HG02610 (cell line): ENCODE results near the gene MAN2A1.
"Not testable (repeated sequence)": the region's sequence is repeated elsewhere in the genome, so short reads cannot be mapped to it uniquely, and the experiment has no call there.

Source experiments
- ATAC-seq: cut with Tn5 transposase; IDR thresholded peaks from one replicate; pipeline ENCODE4 v1.9.1; 2021; ENCODE audit warnings: mild to moderate bottlenecking, moderate library complexity; ENCODE audit not compliant: unreplicated experiment

The MAN2A1 gene

DNA sequence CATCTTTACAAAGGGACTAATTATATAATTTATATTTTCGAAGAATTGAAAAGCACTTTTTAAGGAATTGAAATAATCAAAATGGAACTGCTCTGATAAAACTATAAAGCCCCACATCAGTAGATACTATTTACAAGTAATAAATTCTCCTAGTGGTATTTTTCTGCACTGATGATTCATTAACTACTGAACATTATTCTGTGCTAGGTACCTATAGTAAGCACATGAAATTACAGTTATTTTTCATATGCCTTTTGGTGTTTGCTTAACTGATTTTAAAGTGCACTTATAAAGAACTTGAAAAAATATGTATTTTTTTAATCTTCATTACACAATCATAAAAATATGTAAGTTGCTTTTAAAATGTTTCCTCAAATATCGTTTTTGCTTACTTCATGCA lies 123.0 kb downstream of the MAN2A1 start:
- no peak for ATAC-seq

DNA sequence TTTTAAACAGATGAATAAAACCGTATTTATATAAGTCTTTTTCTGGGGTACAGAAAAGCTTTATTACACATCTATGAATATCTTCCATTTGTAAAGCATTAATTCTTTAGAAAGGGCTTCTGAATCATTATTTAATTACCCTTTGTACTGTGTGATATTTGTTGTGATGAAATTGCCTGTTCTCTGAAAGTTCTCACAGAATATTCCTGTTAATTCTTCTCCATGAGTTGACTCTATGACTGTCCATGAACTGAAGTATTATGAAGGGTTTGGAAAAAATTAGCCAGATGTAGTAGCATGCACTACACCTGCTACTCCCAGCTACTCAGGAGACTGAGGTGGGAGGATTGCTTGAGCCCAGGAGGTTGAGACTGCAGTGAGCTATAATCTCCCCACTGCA lies 127.0 kb downstream of the MAN2A1 start:
- no peak for ATAC-seq

DNA sequence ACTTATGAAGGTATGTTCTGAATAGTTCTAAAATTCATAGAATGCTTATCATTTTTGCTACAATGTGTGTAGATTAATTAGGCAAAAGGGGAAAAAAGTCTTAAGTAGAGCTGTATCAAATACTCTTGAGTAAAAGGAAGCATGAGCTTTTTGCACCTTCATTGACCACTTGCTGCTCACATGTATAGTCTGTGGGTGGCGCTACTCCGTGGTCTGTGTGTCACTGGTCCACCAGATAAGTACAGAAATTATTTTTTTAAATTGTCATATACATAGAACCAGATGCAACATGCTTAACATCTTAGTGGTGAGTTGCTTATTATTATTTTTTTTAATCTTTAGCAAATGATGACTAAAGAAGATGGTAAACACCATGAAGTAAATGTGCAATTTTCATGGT lies 130.2 kb downstream of the MAN2A1 start:
- no peak for ATAC-seq

DNA sequence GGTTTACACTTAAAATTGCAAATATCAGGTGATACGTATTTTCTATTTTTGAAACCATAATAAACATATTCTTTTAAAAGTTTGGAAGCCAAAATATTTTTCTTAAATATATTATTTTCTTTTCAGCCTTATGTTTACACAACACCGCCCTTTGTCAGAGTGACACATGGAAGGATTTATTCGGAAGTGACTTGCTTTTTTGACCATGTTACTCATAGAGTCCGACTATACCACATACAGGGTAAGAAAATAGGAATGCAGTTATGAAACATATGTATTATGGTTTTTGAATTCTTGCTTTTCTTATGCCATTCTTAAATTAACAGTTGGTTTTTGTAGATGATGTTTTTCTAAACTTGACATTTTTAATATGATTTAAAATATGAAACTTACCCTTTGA lies 133.9 kb downstream of the MAN2A1 start:
- no peak for ATAC-seq

DNA sequence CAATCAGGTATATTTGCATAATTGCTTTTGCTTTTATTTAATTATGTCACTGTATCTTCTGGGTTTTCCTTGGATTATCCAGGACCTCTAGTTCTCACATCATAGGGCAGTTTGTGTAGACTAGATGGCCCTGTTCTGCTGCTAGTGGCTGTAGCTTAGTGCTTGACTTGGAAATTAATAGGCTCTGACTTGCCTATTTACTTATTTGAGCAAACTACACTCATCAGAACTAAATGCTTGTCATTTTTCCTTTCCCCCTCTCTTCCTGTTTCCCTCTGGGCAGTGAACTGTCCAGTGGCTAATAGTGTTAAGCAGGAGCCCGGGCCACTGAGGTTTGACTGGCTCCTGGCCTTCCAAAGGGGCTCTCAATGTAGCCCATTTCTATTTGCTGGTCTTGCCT lies 135.7 kb downstream of the MAN2A1 start:
- ATAC-seq = no peak

DNA sequence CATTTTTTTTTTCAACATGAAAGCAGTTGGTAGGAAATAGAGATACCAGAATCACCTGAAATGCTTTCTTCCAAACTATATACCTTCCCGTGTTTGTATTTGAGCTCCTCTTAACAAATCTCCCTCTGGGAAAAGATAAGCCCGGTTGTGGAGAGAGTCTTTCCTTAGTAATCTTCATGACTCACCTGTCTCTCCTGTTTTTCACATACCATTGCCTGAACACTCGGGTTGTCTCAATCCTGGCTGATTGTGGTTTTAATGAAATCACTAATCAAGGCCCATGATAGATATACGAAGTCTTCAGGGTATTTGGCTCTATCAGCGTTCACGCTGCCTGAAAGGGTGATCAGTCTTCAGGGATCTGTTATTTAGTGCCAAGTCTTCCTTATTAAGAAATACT lies 136.7 kb downstream of the MAN2A1 start:
- ATAC-seq = no peak

DNA sequence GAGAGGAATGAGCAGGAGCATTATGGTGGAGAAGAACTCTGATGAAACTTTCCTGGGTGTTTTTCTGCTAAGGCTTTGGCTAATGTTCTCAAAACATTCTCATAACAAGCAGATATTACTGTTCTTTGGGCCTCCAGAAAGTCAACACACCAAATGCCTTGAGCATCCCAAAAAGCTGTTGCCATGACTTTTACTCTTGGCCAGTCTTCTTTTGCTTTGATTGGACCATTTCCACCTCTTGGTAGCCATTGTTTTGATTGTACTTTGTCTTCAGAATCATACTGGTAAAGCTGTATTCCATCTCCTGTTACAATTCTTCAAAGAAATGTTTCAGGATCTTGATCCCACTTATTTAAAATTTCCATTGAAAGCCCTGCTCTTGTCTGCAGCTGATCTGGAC lies 139.6 kb downstream of the MAN2A1 start:
- ATAC-seq = no peak

DNA sequence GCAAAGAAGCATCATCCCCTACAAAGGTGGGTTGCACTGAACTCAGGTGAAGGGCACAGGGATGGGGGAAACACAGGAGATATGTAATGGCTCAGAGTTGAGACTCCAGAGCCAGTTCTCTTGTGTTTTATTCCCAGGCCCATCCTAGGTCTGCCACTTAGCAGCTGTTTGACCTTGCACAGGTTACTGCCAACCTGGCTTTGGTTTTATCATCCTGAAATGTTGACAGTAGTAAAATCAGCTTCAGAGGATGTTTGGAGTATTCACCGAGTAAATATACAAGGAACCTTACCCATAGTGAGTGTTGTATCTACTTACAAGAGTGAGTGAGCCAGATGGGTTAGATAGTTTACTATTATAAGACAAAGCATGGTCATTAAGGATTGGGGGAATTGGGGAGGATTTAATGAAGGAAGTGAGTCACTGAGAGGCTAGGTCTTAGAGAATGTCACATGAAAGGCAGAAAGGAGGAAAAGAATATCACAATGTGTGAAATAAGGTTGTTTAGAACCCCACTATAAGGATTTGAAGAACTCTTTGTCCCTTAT lies 141.3 kb downstream of the MAN2A1 start:
- ATAC-seq = no peak

DNA sequence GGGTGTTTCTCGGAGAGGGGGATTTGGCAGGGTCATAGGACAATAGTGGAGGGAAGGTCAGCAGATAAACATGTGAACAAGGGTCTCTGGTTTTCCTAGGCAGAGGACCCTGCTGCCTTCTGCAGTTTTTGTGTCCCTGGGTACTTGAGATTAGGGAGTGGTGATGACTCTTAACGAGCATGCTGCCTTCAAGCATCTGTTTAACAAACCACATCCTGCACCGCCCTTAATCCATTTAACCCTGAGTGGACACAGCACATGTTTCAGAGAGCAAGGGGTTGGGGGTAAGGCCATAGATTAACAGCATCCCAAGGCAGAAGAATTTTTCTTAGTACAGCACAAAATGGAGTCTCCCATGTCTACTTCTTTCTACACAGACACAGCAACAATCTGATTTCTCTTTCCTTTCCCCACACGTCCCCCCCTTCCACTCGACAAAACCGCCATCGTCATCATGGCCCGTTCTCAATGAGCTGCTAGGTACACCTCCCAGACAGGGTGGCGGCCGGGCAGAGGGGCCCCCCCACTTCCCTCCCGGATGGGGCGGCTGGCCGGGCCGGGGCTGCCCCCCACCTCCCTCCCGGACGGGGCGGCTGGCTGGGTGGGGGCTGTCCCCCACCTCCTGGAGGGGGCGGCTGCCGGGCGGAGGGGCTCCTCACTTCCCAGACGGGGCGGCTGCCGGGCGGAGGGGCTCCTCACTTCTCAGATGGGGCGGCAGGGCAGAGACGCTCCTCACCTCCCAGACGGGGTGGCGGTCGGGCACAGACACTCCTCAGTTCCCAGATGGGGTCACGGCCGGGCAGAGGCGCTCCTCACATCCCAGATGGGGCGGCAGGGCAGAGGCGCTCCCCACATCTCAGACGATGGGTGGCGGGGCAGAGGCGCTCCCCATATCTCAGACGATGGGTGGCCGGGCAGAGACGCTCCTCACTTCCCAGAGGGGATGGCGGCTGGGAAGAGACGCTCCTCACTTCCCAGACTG lies 142.8 kb downstream of the MAN2A1 start:
- ATAC-seq = not testable (repeated sequence)

DNA sequence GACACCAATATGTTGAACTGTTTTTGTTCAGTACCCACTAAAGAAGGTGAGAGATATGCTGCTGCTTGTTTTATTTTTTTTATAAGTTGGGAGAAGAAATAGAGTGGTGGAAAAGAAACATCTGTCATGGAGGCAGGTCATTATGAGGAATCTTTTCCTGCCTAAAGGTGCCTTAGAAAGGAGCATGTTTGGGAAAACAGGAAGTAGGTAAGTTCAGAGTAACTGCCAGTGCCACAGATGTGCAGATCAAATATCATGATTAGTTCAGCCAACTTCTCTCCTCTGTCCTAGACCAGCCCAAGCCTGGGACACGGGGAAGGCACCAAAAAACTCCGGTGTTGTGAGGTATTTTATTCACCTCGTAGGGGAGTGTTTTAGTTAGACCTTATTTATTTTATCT lies 144.2 kb downstream of the MAN2A1 start:
- no peak for ATAC-seq

DNA sequence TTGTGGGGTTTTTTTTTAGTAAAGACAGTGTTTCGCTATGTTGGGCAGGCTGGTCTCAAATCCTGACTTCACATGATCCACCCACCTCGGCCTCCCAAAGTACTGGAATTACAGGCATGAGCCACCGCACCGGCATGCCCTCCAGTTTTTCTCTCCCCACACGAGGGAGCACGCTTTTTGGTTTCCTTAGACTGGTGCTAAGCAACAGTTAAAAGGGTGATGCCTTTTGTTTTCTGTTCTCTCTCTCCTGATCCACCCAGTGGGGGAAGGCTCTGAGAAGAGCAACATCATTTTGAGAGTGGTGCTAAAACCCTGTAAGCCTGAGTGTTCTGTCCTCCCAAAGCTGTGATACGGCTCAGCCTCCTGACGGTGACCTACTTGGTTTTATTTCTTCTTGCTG lies 146.6 kb downstream of the MAN2A1 start:
- no peak for ATAC-seq

DNA sequence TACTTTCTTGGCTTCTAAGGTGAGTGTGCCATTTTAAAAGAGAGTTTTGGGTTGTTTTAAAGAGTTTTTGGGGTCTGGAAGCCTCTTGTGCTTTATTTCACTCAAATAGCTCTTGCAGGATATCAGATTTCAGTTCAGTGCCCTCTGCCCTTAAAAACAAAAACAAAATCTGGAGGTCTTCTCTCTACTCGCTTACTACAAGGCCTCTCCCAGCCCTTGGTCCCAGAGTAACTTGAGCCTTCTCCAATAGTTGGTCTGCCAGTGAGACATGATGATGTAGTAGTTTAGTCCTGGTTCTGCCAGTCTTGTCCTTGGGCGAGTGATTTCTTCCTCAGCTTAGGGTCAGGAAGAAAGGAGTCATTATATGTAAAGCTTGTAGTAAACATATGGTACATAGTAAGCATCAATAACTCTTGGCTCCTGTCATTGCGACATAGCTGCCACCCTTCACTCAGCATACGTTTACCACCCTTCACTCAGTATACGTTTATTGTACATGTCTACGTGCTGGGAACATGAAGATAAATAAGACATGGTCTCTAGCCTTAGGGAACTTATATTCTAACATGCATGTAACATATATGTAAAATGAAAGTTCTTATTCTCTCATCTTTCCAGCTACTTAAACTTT lies 147.6 kb downstream of the MAN2A1 start:
- ATAC-seq = no peak

DNA sequence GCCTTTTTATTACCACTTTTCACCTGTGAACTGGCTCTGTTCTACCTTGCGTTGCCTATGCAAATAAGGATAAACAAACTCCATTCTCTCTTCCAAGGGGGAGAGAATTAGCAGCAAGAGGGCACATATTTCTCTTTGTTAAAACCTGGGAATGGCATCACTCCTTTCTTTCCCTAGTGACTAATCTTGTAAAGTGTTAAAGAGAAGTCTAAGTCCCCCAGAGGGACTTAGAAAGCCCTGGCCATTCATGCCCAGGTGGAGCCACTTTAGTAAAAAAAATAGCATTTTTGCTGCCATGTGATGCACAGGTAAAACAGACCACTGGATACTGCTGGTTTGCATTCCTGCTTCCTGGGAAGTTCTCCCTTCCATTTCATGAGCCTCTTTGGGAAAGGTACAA lies 148.4 kb downstream of the MAN2A1 start:
- ATAC-seq = no peak

DNA sequence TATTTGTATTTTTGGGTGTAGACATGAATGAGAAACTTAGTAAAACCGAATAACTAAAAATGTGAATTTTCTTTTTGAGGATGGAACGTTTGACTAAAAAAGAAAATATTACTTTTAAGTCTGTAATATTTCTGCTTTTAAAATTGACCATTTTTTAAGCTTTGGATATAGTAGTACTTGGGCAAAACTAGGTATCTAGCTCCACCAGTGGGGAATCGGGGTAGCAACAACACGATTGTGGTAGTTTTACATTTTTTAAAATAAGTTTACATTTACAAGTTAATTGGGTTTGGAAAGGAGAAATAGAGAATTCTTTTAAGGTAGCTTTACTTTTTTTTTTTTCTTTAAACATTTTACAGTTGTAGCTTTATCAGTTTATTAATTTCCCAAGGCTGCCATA lies 154.4 kb downstream of the MAN2A1 start:
- no peak for ATAC-seq

DNA sequence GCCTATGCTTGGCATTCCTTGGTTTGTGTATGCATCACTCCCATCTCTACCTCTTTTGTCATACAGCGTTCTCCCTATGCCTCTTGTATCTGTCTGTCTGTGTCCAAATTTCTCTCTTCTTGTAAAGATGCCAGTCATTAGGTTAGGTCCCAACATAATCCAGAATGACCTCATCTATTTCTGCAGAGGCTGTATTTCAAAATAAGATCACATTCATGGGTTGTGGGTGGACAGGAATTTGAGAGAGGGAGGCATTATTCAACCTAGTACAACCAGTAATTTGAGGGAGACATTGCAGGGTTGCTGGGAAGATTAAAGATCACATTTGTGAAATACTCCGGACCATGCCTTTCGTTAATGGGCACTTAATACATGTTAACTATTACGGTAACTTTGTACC lies 155.0 kb downstream of the MAN2A1 start:
- ATAC-seq = no peak

DNA sequence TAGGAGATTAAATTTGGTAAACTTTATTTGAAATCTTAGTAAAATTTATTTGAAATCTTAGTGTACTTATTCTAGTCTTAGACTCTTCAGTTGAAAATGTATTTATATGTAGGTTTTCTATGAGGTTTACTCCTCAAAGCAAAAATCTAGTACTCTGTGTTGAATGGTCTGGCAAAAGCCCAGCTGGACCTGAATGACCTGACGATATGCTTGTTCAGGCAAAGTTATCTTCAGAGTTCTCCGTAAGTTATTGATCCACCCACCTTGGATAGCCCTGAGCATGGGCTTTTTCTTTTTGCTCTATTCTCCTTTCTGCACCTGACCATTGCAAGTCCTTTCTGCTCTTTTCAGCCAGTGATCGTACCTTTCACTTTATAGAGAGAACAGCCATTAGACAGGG lies 158.4 kb downstream of the MAN2A1 start:
- ATAC-seq = no peak

DNA sequence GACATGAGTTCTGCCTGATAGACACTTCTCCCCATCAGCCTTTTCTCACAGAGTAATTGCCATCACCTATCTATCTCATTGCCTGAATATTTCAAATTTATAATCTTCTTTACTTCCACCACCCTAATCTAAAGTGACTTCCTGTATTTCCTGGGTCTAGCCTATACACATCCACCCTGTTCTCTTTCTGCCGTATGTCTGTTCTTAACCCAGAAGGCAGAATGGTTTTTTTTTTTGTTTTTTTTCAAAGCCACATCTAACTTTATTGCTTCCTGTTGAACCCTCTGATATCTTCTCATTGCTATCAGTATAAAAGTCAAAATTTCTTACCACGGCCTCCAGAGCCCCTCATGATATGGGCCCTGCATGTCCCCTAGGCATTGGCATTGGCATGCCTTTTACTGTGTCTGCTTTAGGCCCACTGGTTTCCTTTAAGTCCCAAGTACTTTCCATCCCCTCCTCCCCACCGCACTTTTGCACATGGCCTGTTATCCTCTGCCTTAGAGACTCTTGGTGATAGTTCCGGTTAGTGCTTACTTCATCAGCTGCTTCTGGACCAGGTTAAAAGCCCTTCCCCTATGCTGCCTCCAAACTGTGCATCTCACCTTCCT lies 159.9 kb downstream of the MAN2A1 start:
- no peak for ATAC-seq

DNA sequence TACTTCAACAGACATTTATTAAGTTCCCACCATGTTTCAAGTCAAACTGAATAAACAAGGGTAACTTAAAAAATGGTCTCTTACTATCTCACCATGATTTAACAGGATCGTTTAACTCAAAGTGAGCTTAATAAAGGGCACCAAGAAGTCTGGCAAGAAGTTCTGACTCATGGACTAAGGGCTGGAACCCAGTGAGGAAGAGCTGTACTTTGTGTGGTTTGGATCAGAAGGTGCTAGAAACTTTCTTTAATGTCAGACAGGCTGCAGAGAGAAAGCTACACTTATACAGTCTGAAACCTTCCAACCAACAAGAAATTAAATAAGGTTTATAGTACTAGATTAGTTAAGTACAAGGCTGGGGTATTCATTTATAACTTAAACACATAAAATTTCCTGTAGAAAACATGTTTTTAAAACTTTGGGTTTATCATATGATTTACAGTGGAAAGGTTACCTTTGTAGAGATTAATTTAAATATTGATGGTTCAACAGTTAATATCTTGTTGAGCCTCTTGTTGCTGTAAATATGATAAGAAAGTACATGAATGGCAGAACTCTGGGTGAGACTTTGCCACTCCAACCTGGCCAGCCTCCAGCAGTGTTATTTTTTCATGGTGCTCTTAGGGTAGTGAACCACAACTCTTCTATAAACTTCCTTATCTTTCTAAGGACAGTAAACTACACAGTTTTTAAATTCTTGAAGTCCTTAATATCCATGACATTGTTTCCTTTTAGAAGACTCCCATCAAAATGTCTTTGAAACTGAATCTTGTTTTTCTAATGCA lies 162.8 kb downstream of the MAN2A1 start:
- no peak for ATAC-seq

DNA sequence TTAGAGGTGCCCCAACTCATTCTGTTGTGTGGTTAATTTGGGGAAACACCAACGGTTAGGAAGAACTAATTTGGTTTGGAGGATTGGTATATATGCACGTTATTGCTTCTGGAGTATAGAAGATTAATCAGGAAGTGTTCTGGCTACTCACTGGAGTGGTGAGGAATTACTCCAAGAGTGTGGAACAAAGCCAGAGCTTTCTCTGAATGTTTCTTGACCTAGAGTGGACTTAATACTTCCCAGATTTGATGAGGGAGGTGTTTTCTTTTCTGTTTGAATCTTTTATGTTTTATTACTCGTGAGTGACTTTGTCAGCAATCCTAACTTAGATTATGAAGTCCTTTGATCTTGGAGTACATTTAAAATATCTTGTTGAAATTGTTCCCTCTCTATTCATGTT lies 163.7 kb downstream of the MAN2A1 start:
- no peak for ATAC-seq

DNA sequence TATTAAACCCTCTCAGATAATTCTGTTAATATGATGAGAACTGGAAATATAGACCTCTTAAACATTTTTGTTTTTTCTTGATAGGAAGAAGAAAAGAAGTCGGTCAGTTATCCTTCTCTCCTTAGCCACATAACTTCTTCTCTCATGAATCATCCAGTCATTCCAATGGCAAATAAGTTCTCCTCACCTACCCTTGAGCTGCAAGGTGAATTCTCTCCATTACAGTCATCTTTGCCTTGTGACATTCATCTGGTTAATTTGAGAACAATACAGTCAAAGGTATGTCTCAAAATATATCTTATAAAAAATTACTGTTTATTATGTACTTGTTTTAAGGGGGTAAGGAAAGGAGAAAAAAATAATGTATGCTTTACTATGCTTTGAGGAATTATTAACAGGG lies 165.3 kb downstream of the MAN2A1 start:
- ATAC-seq = no peak
